ENCODE measurements around the gene GTF2H4. TPM values are rescaled to one million over a fixed set of nuclear protein-coding genes. Genes with fewer than 3 reads are reported as not detected.

The GTF2H4 gene
- total and polyA plus RNA-seq, 2 experiments from 2014 or later, result 13.6 to 15.2 TPM

DNA sequence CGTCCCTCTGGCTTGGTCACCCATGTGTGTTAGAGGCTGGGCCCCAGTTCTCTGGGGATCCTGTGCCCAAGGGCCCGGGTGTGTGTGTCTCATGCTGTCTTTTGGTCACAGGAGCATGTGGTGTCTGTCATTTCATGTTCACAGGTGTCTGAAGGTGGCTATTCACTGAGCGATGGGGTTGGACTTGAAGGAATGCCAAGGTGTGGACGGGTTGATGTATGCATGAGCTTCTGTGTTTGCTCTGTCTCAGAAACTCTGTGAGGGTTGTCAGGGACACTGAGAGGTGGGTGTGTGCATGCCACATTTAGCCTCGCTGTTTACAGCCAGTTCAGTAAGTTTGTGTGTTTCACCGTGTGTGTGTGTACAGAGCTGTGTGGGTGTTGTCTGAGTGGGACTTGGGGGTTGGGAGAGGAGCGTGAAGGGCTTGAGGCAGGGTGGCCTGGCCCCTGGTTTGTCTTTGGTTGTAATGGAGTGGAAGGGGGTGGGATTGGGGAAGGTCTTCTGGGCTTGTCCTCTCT lies 22.5 kb upstream of the GTF2H4 start:
- Histone ChIP-seq H3K9me2 (replicated peaks; ENCODE audit: insufficient read depth) (no peaks in the 10 kb centered on the region), H3K9me3 (ENCODE audit: low read depth) (no peaks in the 10 kb centered on the region), H3K4me2 (peak overlapping the region; percentile 95), H3K36me3 (replicated peaks; ENCODE audit: insufficient read depth, low read depth) (no peaks in the 10 kb centered on the region), H3K4me1 (ENCODE audit: insufficient read depth) (peaks cover 48% of the 10 kb centered on the region), H3K27ac (peak overlapping the region; percentile 100), H3K27me3 (no peaks in the 10 kb centered on the region), H4K20me1 (ENCODE audit: insufficient read depth, poor library complexity, severe bottlenecking) (peaks cover 35% of the 10 kb centered on the region), H3K4me3 (peak overlapping the region; percentile 91), H3K79me2 (peaks cover 58% of the 10 kb centered on the region), H2AFZ (no peak overlapping the region)
- 8% methylated on average over 7 of the region's 7 CpGs for WGBS (ENCODE audit: low lambda C conversion rate, missing lambda C conversion rate)
- TF ChIP-seq EZH2phosphoT487 (IDR thresholded peaks at IDR 0.05; ENCODE audit: low read depth, severe bottlenecking, unreplicated experiment), result no peak
- TF ChIP-seq EZH2 (IDR thresholded peaks at IDR 0.05; ENCODE audit: borderline replicate concordance), result no peak
- DNase-seq (ENCODE audit: low spot score), result peak; percentile 77

GRCh38 chr6:30885999-30886896 lies 21.8 kb upstream of the GTF2H4 start:
- Histone ChIP-seq H2AFZ (no peak overlapping the region), H4K20me1 (ENCODE audit: insufficient read depth, poor library complexity, severe bottlenecking) (peaks cover 36% of the 10 kb centered on the region), H3K4me3 (peak overlapping the region; percentile 91), H3K9me2 (replicated peaks; ENCODE audit: insufficient read depth) (no peaks in the 10 kb centered on the region), H3K79me2 (peaks cover 63% of the 10 kb centered on the region), H3K36me3 (replicated peaks; ENCODE audit: insufficient read depth, low read depth) (no peaks in the 10 kb centered on the region), H3K27ac (peak overlapping the region; percentile 100), H3K4me2 (peak overlapping the region; percentile 95), H3K27me3 (no peaks in the 10 kb centered on the region), H3K4me1 (ENCODE audit: insufficient read depth) (peaks cover 42% of the 10 kb centered on the region), H3K9me3 (ENCODE audit: low read depth) (no peaks in the 10 kb centered on the region)
- peak; percentile 90 for DNase-seq (ENCODE audit: low spot score)
- TF ChIP-seq EZH2 (IDR thresholded peaks at IDR 0.05; ENCODE audit: borderline replicate concordance) (no peak), EZH2phosphoT487 (IDR thresholded peaks at IDR 0.05; ENCODE audit: low read depth, severe bottlenecking, unreplicated experiment) (no peak)
- TF ChIP-seq, protein P1, sequence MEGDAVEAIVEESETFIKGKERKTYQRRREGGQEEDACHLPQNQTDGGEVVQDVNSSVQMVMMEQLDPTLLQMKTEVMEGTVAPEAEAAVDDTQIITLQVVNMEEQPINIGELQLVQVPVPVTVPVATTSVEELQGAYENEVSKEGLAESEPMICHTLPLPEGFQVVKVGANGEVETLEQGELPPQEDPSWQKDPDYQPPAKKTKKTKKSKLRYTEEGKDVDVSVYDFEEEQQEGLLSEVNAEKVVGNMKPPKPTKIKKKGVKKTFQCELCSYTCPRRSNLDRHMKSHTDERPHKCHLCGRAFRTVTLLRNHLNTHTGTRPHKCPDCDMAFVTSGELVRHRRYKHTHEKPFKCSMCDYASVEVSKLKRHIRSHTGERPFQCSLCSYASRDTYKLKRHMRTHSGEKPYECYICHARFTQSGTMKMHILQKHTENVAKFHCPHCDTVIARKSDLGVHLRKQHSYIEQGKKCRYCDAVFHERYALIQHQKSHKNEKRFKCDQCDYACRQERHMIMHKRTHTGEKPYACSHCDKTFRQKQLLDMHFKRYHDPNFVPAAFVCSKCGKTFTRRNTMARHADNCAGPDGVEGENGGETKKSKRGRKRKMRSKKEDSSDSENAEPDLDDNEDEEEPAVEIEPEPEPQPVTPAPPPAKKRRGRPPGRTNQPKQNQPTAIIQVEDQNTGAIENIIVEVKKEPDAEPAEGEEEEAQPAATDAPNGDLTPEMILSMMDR (IDR thresholded peaks at IDR 0.05; ENCODE audit: poor library complexity), result no peak
- 13% methylated on average over 18 of the region's 18 CpGs for WGBS (ENCODE audit: low lambda C conversion rate, missing lambda C conversion rate)

GRCh38 chr6:30886897-30887255 lies 21.1 kb upstream of the GTF2H4 start:
- H3K9me3 ChIP-seq (ENCODE audit: low read depth), result no peaks in the 10 kb centered on the region
- peaks cover 35% of the 10 kb centered on the region for H3K4me1 ChIP-seq (ENCODE audit: insufficient read depth)
- no peak overlapping the region for H2AFZ ChIP-seq
- DNase-seq (ENCODE audit: low spot score), result no peak
- H3K27ac ChIP-seq, result peak overlapping the region; percentile 100
- H4K20me1 ChIP-seq (ENCODE audit: insufficient read depth, poor library complexity, severe bottlenecking), result peaks cover 36% of the 10 kb centered on the region
- H3K79me2 ChIP-seq, result peaks cover 65% of the 10 kb centered on the region
- no peak overlapping the region for H3K4me3 ChIP-seq
- no peak for TF ChIP-seq EZH2phosphoT487 (IDR thresholded peaks at IDR 0.05; ENCODE audit: low read depth, severe bottlenecking, unreplicated experiment)
- TF ChIP-seq, protein P1 (IDR thresholded peaks at IDR 0.05; ENCODE audit: poor library complexity), result no peak
- H3K9me2 ChIP-seq (replicated peaks; ENCODE audit: insufficient read depth), result no peaks in the 10 kb centered on the region
- no peaks in the 10 kb centered on the region for H3K36me3 ChIP-seq (replicated peaks; ENCODE audit: insufficient read depth, low read depth)
- no peaks in the 10 kb centered on the region for H3K27me3 ChIP-seq
- H3K4me2 ChIP-seq, result peak overlapping the region; percentile 95

All from hepatocyte (in vitro differentiated cells).